Hepatocyte (in vitro differentiated cells): Measurements from ENCODE around the gene RALGDS. TPM values are rescaled to one million over a fixed set of nuclear protein-coding genes. Genes with fewer than 3 reads are reported as not detected.

Experiments
- DNase-seq: peaks from one replicate; pipeline ENCODE4 v3.0.0-alpha.2; 2016; ENCODE audit warnings: low spot score
- H2AFZ ChIP-seq: fragments of 200-600 bp; sonication (generic); 2 replicates; pipeline ENCODE4 v1.6.0; 2016; ENCODE audit warnings: antibody characterized with exemption, mild to moderate bottlenecking
- H3K27ac ChIP-seq: fragments of 200-600 bp; sonication (generic); 2 replicates; pipeline ENCODE4 v1.5.1; 2016; ENCODE audit warnings: mild to moderate bottlenecking
- H3K27me3 ChIP-seq: fragments of 200-600 bp; sonication (generic); 2 replicates; pipeline ENCODE4 v1.6.1; 2016
- H3K36me3 ChIP-seq: fragments of 200-600 bp; sonication (generic); replicated peaks from 2 replicates; pipeline ENCODE4 v1.5.1; 2016; ENCODE audit warnings: low read depth; ENCODE audit not compliant: insufficient read depth
- H3K4me1 ChIP-seq: fragments of 200-600 bp; sonication (generic); 2 replicates; pipeline ENCODE4 v1.5.1; 2016; ENCODE audit warnings: mild to moderate bottlenecking, moderate library complexity; ENCODE audit not compliant: insufficient read depth
- H3K4me2 ChIP-seq: fragments of 200-600 bp; sonication (generic); 2 replicates; pipeline ENCODE4 v1.6.0; 2016
- H3K4me3 ChIP-seq: fragments of 200-600 bp; sonication (generic); 2 replicates; pipeline ENCODE4 v1.5.1; 2016; ENCODE audit warnings: mild to moderate bottlenecking
- H3K79me2 ChIP-seq: fragments of 200-600 bp; sonication (generic); 2 replicates; pipeline ENCODE4 v1.6.0; 2017; ENCODE audit warnings: mild to moderate bottlenecking
- H3K9me2 ChIP-seq: fragments of 200-600 bp; sonication (generic); replicated peaks from 2 replicates; pipeline ENCODE4 v1.6.0; 2017; ENCODE audit warnings: mild to moderate bottlenecking; ENCODE audit not compliant: insufficient read depth
- H3K9me3 ChIP-seq: fragments of 200-600 bp; sonication (generic); 2 replicates; pipeline ENCODE4 v1.5.1; 2016; ENCODE audit warnings: low read depth, mild to moderate bottlenecking
- H4K20me1 ChIP-seq: fragments of 200-600 bp; sonication (generic); 2 replicates; pipeline ENCODE4 v1.6.0; 2016; ENCODE audit warnings: mild to moderate bottlenecking; ENCODE audit not compliant: insufficient read depth, poor library complexity, severe bottlenecking
- EZH2 ChIP-seq: fragments of 200-600 bp; sonication (generic); IDR thresholded peaks from 2 replicates; pipeline ENCODE4 v1.6.1; 2016; ENCODE audit warnings: antibody characterized with exemption, mild to moderate bottlenecking, borderline replicate concordance
- EZH2phosphoT487 ChIP-seq: fragments of 200-600 bp; sonication (generic); IDR thresholded peaks from one replicate; pipeline ENCODE4 v1.6.1; 2018; ENCODE audit warnings: antibody characterized with exemption, mild to moderate bottlenecking, low read depth, moderate library complexity; ENCODE audit not compliant: unreplicated experiment, severe bottlenecking
- WGBS: methylation state at CpG from one replicate; pipeline ENCODE4 v1.1.6; 2016; ENCODE audit warnings: low lambda C conversion rate; ENCODE audit errors: missing lambda C conversion rate; 5-methylcytosine and 5-hydroxymethylcytosine counted together
- polyA plus RNA-seq: library from polyadenylated mRNA; unstranded; fragments of >200 nt; fragmentation: Nextera tagmentation; extraction: Ambion mirVana; gene quantifications from 2 replicates; pipeline ENCODE4 v1.2.1, GENCODE V29; 2016
- total RNA-seq: library from RNA; depleted of rRNA; stranded (reverse); fragments of >200 nt; gene quantifications from 2 replicates; pipeline ENCODE4 v1.2.3, GENCODE V29; 2014
- TF ChIP-seq, protein P1 (sequence below): fragments of 200-600 bp; sonication (generic); IDR thresholded peaks from 2 replicates; pipeline ENCODE4 v1.5.1; 2016; ENCODE audit warnings: antibody characterized with exemption, mild to moderate bottlenecking; ENCODE audit not compliant: poor library complexity

The RALGDS gene
- total and polyA plus RNA-seq, 2 experiments from 2014 or later, result 26.9 to 48.0 TPM

DNA sequence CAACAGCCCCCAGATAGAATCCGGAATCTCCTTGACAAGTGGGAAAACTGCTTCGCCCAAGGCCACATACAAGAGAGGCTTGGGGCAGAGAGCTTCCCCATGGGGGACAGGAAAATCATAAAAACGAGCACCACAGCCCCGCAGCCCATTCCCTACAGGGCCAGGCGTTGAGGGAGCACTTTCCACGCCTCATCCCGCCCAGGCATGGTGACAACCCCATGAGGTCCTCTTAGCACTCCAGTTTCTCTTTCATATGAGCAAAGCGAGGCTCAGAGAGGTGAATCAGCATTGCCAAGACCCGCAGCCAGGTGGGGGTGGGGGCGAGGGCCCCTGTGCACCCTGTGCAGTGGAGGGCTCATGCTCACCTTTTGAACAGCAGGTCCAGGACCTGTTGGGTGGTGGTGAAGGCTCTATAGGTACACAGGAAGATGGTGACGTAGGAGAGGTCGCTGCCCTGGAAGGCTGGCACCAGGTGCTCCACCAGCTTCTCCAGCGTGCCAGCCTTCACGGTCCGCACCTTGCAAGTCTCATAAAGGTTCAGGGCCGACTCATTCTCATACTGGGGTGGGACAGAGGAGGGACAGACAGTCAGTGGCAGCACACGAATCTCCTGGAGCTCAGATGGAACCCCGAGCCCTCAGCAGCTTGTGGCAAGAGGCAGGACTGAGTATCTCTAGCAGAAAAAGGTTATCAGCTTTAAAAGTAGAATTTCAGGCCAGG lies 10.9 kb downstream of the RALGDS start:
- 95% methylated on average over 18 of the region's 18 CpGs for whole genome bisulfite sequencing
- Histone ChIP-seq H4K20me1 (peaks cover 29% of the 10 kb centered on the region), H3K4me1 (peaks cover 19% of the 10 kb centered on the region), H3K9me2 (no peaks in the 10 kb centered on the region), H3K9me3 (no peaks in the 10 kb centered on the region), H3K36me3 (no peaks in the 10 kb centered on the region), H3K27ac (no peak overlapping the region), H3K27me3 (no peaks in the 10 kb centered on the region), H3K4me3 (no peak overlapping the region), H3K79me2 (peaks cover 35% of the 10 kb centered on the region), H3K4me2 (no peak overlapping the region), H2AFZ (no peak overlapping the region)
- TF ChIP-seq EZH2, result no peak
- TF ChIP-seq, protein P1, sequence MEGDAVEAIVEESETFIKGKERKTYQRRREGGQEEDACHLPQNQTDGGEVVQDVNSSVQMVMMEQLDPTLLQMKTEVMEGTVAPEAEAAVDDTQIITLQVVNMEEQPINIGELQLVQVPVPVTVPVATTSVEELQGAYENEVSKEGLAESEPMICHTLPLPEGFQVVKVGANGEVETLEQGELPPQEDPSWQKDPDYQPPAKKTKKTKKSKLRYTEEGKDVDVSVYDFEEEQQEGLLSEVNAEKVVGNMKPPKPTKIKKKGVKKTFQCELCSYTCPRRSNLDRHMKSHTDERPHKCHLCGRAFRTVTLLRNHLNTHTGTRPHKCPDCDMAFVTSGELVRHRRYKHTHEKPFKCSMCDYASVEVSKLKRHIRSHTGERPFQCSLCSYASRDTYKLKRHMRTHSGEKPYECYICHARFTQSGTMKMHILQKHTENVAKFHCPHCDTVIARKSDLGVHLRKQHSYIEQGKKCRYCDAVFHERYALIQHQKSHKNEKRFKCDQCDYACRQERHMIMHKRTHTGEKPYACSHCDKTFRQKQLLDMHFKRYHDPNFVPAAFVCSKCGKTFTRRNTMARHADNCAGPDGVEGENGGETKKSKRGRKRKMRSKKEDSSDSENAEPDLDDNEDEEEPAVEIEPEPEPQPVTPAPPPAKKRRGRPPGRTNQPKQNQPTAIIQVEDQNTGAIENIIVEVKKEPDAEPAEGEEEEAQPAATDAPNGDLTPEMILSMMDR, result no peak
- TF ChIP-seq EZH2phosphoT487, result no peak
- DNase-seq, result no peak

DNA sequence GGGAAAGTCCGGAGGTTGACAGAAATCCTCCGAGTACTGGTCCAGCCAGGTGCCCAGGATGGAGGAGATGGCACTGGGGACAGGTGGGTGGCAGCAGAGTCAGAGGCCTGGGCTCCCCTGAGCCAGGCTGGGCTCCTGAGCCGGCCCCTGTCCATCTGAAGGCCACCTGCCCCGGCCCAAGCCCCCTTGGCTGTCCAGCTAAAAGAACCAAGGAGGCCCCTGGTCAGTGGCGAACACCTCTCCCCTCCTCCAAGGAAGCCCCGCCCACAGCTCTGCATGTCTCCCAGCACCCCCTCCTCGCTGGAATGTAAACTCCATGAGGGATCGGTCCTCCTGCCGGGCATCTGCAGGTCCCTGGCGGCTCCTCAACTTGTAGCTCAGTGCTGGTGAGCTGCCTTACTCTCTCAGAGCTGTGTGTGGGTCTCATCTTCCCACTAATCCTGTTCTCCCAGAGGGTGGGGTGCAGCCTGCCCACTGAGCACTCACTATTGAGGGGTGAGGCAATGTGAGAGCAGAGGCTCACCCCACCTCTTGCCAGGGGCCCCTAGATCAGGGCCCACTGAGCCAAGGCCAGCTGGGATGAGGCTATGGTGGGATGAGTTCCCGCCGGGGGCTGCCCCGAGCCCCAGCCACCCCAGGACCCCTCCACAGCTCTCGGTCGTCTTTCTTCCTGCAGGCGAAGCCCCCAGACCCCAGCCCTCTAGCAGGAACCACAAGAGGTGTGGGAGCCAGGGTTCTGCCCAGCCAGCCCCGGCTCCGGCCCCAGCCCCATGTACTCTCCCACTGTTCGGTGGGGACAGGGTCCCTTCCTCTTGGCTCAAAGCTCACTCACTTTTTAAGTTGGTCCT lies 12.0 kb downstream of the RALGDS start:
- WGBS, result 94% methylated on average over 15 of the region's 19 CpGs
- DNase-seq, result no peak
- Histone ChIP-seq H3K27ac (no peak overlapping the region), H3K4me2 (no peak overlapping the region), H3K9me3 (no peaks in the 10 kb centered on the region), H4K20me1 (peaks cover 18% of the 10 kb centered on the region), H3K4me1 (peaks cover 8% of the 10 kb centered on the region), H2AFZ (no peak overlapping the region), H3K79me2 (peaks cover 24% of the 10 kb centered on the region), H3K27me3 (no peaks in the 10 kb centered on the region), H3K36me3 (no peaks in the 10 kb centered on the region), H3K9me2 (no peaks in the 10 kb centered on the region), H3K4me3 (no peak overlapping the region)
- TF ChIP-seq EZH2 (no peak), EZH2phosphoT487 (no peak)
- TF ChIP-seq, protein P1, result no peak

DNA sequence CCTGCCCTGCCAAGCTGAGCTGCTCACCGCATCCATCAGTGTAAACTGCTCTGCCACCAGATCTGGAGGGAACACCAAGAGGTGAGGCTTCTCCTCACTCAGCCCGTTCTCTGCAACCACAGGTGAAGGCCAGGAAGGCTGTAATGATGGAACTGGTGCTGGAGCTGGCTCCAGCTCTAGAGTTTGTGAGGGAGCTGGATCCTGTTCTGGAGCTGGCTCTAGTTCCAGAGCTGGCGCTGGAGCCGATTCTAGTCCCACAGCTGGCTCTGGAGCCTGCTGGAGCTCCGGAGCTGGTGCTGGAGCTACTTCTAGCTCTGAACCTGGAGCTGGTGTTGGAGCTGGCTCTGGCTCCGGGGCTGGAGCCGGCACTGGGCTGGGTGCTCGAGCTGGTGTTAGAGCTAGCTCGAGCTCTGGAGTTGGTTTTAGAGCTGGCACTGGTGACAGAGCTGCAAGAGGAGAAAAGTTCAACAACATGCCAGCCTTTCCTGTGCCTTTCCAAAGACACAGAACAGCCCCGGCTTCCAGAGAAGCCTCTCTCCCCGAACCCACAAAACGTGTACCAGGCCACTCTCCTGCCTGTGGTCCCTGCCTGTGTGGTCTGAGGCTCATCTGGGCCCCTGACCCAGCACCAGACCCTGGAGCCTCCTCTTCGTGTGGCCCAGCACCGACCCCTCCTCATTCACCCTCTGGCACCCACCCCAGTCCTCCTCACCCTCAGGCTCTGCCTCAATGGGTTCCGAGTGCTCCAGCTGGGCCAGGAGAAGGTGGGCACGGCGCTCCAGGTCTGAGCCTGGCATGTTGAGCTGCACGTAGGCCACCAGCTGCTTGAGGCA lies 12.9 kb downstream of the RALGDS start:
- no peak overlapping the region for H2AFZ ChIP-seq
- 96% methylated on average over 17 of the region's 18 CpGs for WGBS
- H3K36me3 ChIP-seq, result no peaks in the 10 kb centered on the region
- H3K27ac ChIP-seq, result no peak overlapping the region
- DNase-seq, result no peak
- TF ChIP-seq EZH2phosphoT487 (no peak), EZH2 (no peak)
- TF ChIP-seq, protein P1, result no peak
- no peak overlapping the region for H3K4me2 ChIP-seq
- H3K27me3 ChIP-seq, result no peaks in the 10 kb centered on the region
- H4K20me1 ChIP-seq, result peaks cover 15% of the 10 kb centered on the region
- no peak overlapping the region for H3K4me3 ChIP-seq
- peaks cover 16% of the 10 kb centered on the region for H3K79me2 ChIP-seq
- H3K9me3 ChIP-seq, result no peaks in the 10 kb centered on the region
- no peaks in the 10 kb centered on the region for H3K9me2 ChIP-seq
- H3K4me1 ChIP-seq, result no peaks in the 10 kb centered on the region
